ENCODE results near the gene NDRG2. TPM values are rescaled to one million over a fixed set of nuclear protein-coding genes. Genes with fewer than 3 reads are reported as not detected.
A peak's percentile ranks its signal among the peaks of the same experiment; 100 is the strongest.
"Not testable (repeated sequence)": the region's sequence is repeated elsewhere in the genome, so short reads cannot be mapped to it uniquely, and the experiment has no call there.

NDRG2 gene
- total RNA-seq, 8 experiments from 2014 or later = 4.1 to 51.8 (median 13.7) TPM

GRCh38 chr14:21011136-21011535 is 13.7 kb downstream of the NDRG2 start:
- H3K4me3 ChIP-seq = no peak overlapping the region
- ATAC-seq (replicated peaks in 6 of 8) = no peak
- peaks cover 3 to 4% of the 10 kb centered on the region in 2 donors for H3K4me1 ChIP-seq (replicated peaks in 1 of 2)
- in situ Hi-C loops (cut with MboI; ENCODE audit: low pct_unique_long_range_greater_than_20kb in 2 of 9, low sequenced_read_pairs in 9 of 9, unreplicated experiment in 9 of 9) = loop anchor here in 1 of 9 experiments (25.0 kb wide), 1 partner anchor 101 kb away; the partner anchor contains the start of gene TMEM253
- no peak overlapping the region for H3K27ac ChIP-seq
- 80 to 83% methylated on average over 1 of the region's 1 CpG; no CpG with 5 or more reads in 8 of the 10 experiments for WGBS, 10 experiments

GRCh38 chr14:21009721-21010120 is 15.1 kb downstream of the NDRG2 start:
- ATAC-seq (replicated peaks in 6 of 8) = not testable (repeated sequence)

GRCh38 chr14:21003788-21004346 is 21.0 kb downstream of the NDRG2 start:
- 64 to 96% (median 78%) methylated on average over 2 to 8 of the region's 14 CpGs; no CpG with 5 or more reads in 2 of the 10 experiments for WGBS, 10 experiments
- no peak for ATAC-seq (replicated peaks in 6 of 8)
- no peak overlapping the region for H3K27ac ChIP-seq
- H3K4me1 ChIP-seq (replicated peaks in 1 of 2) = no peaks in the 10 kb centered on the region
- no peak overlapping the region for H3K4me3 ChIP-seq
- in situ Hi-C loops (cut with MboI; ENCODE audit: low pct_unique_long_range_greater_than_20kb in 2 of 9, low sequenced_read_pairs in 9 of 9, unreplicated experiment in 9 of 9) = loop anchor here in 1 of 9 experiments (25.0 kb wide), 1 partner anchor 108 kb away; the partner anchor contains the start of gene TMEM253

More at GRCh38 chr14:21009721-21010120, 15.1 kb downstream of the NDRG2 start:
- H3K27ac ChIP-seq; H3K4me3 ChIP-seq; H3K4me1 ChIP-seq (replicated peaks in 1 of 2): not testable (repeated sequence)
- 0 to 67% (median 38%) methylated on average over 1 to 3 of the region's 3 CpGs; no CpG with 5 or more reads in 2 of the 10 experiments for WGBS, 10 experiments
- in situ Hi-C loops (cut with MboI; ENCODE audit: low pct_unique_long_range_greater_than_20kb in 2 of 9, low sequenced_read_pairs in 9 of 9, unreplicated experiment in 9 of 9) = loop anchor here in 1 of 9 experiments (25.0 kb wide), 1 partner anchor 103 kb away; the partner anchor contains the start of gene TMEM253

- H3K4me3 ChIP-seq = no peak overlapping the region
- no peak for ATAC-seq (replicated peaks in 6 of 8)
- H3K4me1 ChIP-seq (replicated peaks in 1 of 2) = no peaks in the 10 kb centered on the region
- 50 to 100% (median 74%) methylated on average over 2 to 3 of the region's 7 CpGs; no CpG with 5 or more reads in 6 of the 10 experiments for WGBS, 10 experiments
- in situ Hi-C loops (cut with MboI; ENCODE audit: low pct_unique_long_range_greater_than_20kb in 2 of 9, low sequenced_read_pairs in 9 of 9, unreplicated experiment in 9 of 9) = loop anchor here in 1 of 9 experiments (25.0 kb wide), 1 partner anchor 111 kb away; the partner anchor contains the start of gene TMEM253
- H3K27ac ChIP-seq = no peak overlapping the region
These were observed 23.6 kb downstream of the NDRG2 start for GRCh38 chr14:21001218-21001617.

GRCh38 chr14:20999591-20999990 is 25.3 kb downstream of the NDRG2 start:
- in situ Hi-C loops (cut with MboI; ENCODE audit: low pct_unique_long_range_greater_than_20kb in 2 of 9, low sequenced_read_pairs in 9 of 9, unreplicated experiment in 9 of 9) = no loop called here
- no peak overlapping the region for H3K27ac ChIP-seq
- H3K4me3 ChIP-seq = no peak overlapping the region
- ATAC-seq (replicated peaks in 6 of 8) = no peak
- no peaks in the 10 kb centered on the region for H3K4me1 ChIP-seq (replicated peaks in 1 of 2)
- 50 to 100% (median 83%) methylated on average over 1 to 4 of the region's 4 CpGs; no CpG with 5 or more reads in 1 of the 10 experiments for WGBS, 10 experiments

- ATAC-seq (replicated peaks in 6 of 8) = peak in 3 of 8 experiments; percentile 88 to 99 (median 99)
- in situ Hi-C loops (cut with MboI; ENCODE audit: low pct_unique_long_range_greater_than_20kb in 2 of 9, low sequenced_read_pairs in 9 of 9, unreplicated experiment in 9 of 9) = no loop called here
- H3K27ac ChIP-seq = no peak within 1 kb of the TSS
- H3K4me3 ChIP-seq = no peak within 1 kb of the TSS
- WGBS, 10 experiments = 0 to 100% (median 49%) methylated on average over 1 to 3 of the region's 6 CpGs; no CpG with 5 or more reads in 3 of the 10 experiments
- H3K4me1 ChIP-seq (replicated peaks in 1 of 2) = no peaks in the 10 kb centered on the region
These were observed 26.0 kb downstream of the NDRG2 start, which contains the start of gene SLC39A2 for GRCh38 chr14:20998674-20999366. TSS of gene SLC39A2 (plus strand) at chr14:20999293. CDS start at chr14:20999447, 154 bp downstream.

- no peak for ATAC-seq (replicated peaks in 6 of 8)
- in situ Hi-C loops (cut with MboI; ENCODE audit: low pct_unique_long_range_greater_than_20kb in 2 of 9, low sequenced_read_pairs in 9 of 9, unreplicated experiment in 9 of 9) = no loop called here
These were observed 26.7 kb downstream of the NDRG2 start for GRCh38 chr14:20998139-20998538.

GRCh38 chr14:20997564-20997963 is 27.3 kb downstream of the NDRG2 start:
- Histone ChIP-seq H3K4me1 (replicated peaks in 1 of 2) (no peaks in the 10 kb centered on the region), H3K4me3 (no peak overlapping the region), H3K27ac (no peak overlapping the region)
- WGBS, 10 experiments = 0 to 90% (median 79%) methylated on average over 1 to 6 of the region's 6 CpGs
- in situ Hi-C loops (cut with MboI; ENCODE audit: low pct_unique_long_range_greater_than_20kb in 2 of 9, low sequenced_read_pairs in 9 of 9, unreplicated experiment in 9 of 9) = no loop called here
- ATAC-seq (replicated peaks in 6 of 8) = no peak

More at GRCh38 chr14:20998139-20998538, 26.7 kb downstream of the NDRG2 start:
- WGBS, 10 experiments = 28 to 95% (median 78%) methylated on average over 1 to 3 of the region's 3 CpGs; no CpG with 5 or more reads in 2 of the 10 experiments
- no peak overlapping the region for H3K4me3 ChIP-seq
- H3K27ac ChIP-seq = no peak overlapping the region
- H3K4me1 ChIP-seq (replicated peaks in 1 of 2) = no peaks in the 10 kb centered on the region

GRCh38 chr14:20997115-20997514 is 27.7 kb downstream of the NDRG2 start:
- no peak overlapping the region for H3K4me3 ChIP-seq
- no peak overlapping the region for H3K27ac ChIP-seq
- H3K4me1 ChIP-seq (replicated peaks in 1 of 2) = no peaks in the 10 kb centered on the region
- 50 to 100% (median 82%) methylated on average over 1 to 4 of the region's 4 CpGs for WGBS, 10 experiments
- in situ Hi-C loops (cut with MboI; ENCODE audit: low pct_unique_long_range_greater_than_20kb in 2 of 9, low sequenced_read_pairs in 9 of 9, unreplicated experiment in 9 of 9) = no loop called here
- ATAC-seq (replicated peaks in 6 of 8) = no peak

GRCh38 chr14:20996521-20996920 is 28.3 kb downstream of the NDRG2 start:
- no peak for ATAC-seq (replicated peaks in 6 of 8)
- H3K4me1 ChIP-seq (replicated peaks in 1 of 2) = peaks cover 4 to 5% of the 10 kb centered on the region in 2 donors
- no peak overlapping the region for H3K4me3 ChIP-seq
- in situ Hi-C loops (cut with MboI; ENCODE audit: low pct_unique_long_range_greater_than_20kb in 2 of 9, low sequenced_read_pairs in 9 of 9, unreplicated experiment in 9 of 9) = no loop called here
- WGBS, 10 experiments = 76 to 100% (median 96%) methylated on average over 2 to 10 of the region's 14 CpGs; no CpG with 5 or more reads in 4 of the 10 experiments
- H3K27ac ChIP-seq = no peak overlapping the region

- ATAC-seq (replicated peaks in 6 of 8) = peak; percentile 93 to 99 (median 97)
- H3K27ac ChIP-seq = peak within 1 kb of the TSS; percentile 58 to 81
- in situ Hi-C loops (cut with MboI; ENCODE audit: low pct_unique_long_range_greater_than_20kb in 2 of 9, low sequenced_read_pairs in 9 of 9, unreplicated experiment in 9 of 9) = no loop called here
- H3K4me3 ChIP-seq = peak within 1 kb of the TSS; percentile 53 to 93 (median 60)
- WGBS, 10 experiments = 0 to 3% (median 0%) methylated on average over 8 to 18 of the region's 42 CpGs; no CpG with 5 or more reads in 3 of the 10 experiments
- H3K4me1 ChIP-seq (replicated peaks in 1 of 2) = peaks cover 14 to 18% of the 10 kb centered on the region in 2 donors
These were observed 34.9 kb downstream of the NDRG2 start, which contains the start of gene METTL17 for GRCh38 chr14:20989787-20990600. TSS of gene METTL17 (plus strand) at chr14:20989980. CDS start at chr14:20990003, 23 bp downstream.

GRCh38 chr14:20989471-20989786 is 35.4 kb downstream of the NDRG2 start:
- peak overlapping the region; percentile 53 to 93 (median 60) for H3K4me3 ChIP-seq

More at GRCh38 chr14:20989471-20989786, 35.4 kb downstream of the NDRG2 start:
- 0 to 11% (median 3%) methylated on average over 2 to 5 of the region's 11 CpGs; no CpG with 5 or more reads in 3 of the 10 experiments for WGBS, 10 experiments
- ATAC-seq (replicated peaks in 6 of 8) = no peak
- peaks cover 14 to 18% of the 10 kb centered on the region in 2 donors for H3K4me1 ChIP-seq (replicated peaks in 1 of 2)
- H3K27ac ChIP-seq = peak overlapping the region; percentile 49 to 64
- in situ Hi-C loops (cut with MboI; ENCODE audit: low pct_unique_long_range_greater_than_20kb in 2 of 9, low sequenced_read_pairs in 9 of 9, unreplicated experiment in 9 of 9) = no loop called here

All from motor neuron (in vitro differentiated cells).